AG10803 (cell line): ENCODE results near the gene ADAMTS14.

Experiments used
- DNase-seq: peaks from one replicate; pipeline ENCODE4 v3.0.0; 2010; ENCODE audit warnings: low read depth
- H3K4me3 ChIP-seq: 2 replicates; pipeline ENCODE4 v1.5.1; 2011; ENCODE audit warnings: mild to moderate bottlenecking, low read length, control low read depth
- TF ChIP-seq, protein P1 (sequence below): conservative IDR thresholded peaks from 2 replicates; pipeline ENCODE4 v1.5.1; 2011; ENCODE audit warnings: mild to moderate bottlenecking, low read length, control low read depth, inconsistent platforms

ADAMTS14 gene

DNA sequence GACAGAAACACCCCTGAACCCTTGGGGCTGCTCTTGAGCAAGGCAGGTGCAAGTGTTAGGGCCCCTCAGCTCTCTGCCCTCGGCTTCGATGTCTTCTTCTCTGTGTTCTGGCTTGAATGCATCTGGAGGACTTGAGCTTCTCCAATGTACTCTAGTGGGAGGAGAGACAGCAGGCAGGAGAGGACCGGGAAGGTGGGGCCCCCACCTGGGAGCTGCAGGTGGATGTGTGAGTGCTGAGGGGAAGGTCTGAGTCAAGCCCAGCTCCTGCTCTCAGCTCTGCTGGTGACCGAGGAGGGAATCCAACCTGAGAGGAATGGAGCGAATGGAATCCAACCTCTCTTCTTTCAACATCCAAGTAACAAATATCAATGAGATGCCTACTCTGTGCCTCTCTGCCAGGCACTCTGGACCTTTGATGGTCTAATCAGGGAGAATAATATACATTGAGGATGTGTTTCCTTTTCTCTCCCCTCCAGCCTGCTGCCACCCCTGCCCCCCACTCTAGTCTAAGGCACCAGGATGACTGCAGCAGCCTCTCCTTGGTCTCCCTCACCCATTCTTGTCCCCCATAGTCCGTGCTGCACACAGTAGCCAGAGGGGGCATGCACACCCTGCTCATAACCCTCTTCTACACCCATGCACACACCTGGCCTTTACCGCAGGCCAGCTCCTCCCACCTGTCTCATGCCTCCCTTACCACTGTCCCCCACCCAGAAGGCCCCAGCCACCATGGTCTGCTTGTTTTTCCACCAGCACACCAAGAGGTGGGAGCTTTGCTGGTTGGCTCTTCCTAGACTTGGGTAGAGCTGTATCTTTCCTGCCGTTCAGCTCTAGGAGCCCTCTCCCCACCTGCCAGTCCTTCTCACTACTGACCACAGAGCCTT, 99.2 kb downstream of the ADAMTS14 start:
- TF ChIP-seq, protein P1, sequence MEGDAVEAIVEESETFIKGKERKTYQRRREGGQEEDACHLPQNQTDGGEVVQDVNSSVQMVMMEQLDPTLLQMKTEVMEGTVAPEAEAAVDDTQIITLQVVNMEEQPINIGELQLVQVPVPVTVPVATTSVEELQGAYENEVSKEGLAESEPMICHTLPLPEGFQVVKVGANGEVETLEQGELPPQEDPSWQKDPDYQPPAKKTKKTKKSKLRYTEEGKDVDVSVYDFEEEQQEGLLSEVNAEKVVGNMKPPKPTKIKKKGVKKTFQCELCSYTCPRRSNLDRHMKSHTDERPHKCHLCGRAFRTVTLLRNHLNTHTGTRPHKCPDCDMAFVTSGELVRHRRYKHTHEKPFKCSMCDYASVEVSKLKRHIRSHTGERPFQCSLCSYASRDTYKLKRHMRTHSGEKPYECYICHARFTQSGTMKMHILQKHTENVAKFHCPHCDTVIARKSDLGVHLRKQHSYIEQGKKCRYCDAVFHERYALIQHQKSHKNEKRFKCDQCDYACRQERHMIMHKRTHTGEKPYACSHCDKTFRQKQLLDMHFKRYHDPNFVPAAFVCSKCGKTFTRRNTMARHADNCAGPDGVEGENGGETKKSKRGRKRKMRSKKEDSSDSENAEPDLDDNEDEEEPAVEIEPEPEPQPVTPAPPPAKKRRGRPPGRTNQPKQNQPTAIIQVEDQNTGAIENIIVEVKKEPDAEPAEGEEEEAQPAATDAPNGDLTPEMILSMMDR = no peak
- no peak overlapping the region for H3K4me3 ChIP-seq
- no peak for DNase-seq

DNA sequence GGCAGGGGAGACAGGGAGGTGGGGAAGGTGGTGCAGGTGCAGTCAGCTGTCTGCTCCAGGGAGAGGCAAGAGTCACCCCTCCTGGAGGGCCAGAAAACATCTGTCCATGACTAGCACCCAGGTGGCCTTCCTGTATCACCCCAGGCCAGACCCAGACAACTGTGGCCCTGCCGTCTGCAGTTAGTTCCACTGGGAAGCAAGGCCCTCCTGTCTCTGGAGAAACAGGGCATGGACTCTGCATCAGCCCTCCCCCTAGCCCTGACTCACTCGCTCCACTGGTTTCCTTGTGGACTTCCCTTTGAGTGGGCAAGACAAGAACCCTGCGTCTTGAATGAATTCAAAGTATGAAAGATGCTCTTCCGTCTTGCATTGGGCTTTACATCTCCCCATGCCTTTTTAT, 100.3 kb downstream of the ADAMTS14 start:
- no peak for DNase-seq
- H3K4me3 ChIP-seq = no peak overlapping the region

DNA sequence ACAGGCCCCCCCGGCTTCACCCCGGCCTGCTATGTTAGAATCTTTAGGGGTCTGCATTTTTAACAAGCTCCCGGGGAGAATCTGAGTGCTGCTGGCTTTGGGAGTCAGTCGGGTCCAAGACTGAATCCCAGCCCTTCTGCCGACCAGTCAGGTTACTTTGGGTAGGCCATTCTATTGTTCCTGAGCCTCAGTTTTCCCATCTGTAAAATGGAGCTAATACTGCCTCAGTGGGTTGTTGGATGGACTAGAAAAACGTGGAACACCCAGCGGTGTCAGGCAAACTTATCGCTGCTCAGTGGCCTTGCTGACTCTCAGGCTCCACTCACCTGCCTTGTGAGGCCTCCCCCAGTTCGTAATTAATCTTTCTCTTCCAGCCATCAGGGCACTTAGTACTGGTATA, 101.2 kb downstream of the ADAMTS14 start:
- TF ChIP-seq, protein P1 = no peak
- no peak for DNase-seq
- no peak overlapping the region for H3K4me3 ChIP-seq

More for the DNA sequence above, 100.3 kb downstream of the ADAMTS14 start:
- TF ChIP-seq, protein P1 = no peak

DNA sequence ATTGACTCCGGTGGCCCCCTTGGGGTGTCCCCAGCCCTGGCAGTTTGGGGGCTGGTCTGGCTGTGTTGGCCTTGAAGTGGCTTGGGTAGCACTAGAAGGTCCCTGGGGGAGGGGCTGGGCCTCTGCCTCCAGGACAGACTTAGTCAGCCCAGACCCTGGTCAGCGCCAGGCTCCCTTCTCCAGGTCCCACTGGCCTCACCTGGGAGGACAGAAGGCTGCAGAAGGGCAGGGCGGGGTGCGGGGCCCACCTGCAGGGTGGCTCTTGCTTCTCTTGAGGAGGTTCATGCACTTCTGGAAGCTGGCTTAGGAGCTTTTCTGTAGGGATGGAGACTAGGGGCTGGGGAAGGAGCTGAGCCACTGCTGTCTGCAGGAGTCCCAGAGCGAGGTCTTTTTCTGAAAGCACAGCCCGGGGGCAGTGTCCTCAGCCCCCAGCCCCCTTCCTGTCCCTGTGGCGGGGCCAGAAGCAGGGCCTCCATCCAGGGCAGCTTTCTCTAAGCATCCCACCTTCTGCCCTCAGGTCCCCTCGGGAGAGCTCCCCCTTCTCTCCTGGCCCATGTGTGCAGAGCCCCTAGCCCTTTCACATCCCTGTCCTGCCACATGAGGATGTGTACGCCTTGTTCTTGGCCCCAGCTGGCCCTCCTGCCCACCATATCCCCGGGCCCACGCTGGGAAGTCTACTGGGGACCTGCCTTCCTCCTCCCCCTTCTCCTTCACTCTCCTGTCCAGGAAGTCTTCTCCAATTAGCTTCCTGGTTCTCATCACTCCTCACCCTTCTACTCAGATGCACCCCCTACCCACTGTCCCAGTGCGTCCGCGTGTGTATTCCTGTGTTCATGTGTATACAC, 101.9 kb downstream of the ADAMTS14 start:
- no peak overlapping the region for H3K4me3 ChIP-seq
- TF ChIP-seq, protein P1 = no peak
- DNase-seq = no peak

DNA sequence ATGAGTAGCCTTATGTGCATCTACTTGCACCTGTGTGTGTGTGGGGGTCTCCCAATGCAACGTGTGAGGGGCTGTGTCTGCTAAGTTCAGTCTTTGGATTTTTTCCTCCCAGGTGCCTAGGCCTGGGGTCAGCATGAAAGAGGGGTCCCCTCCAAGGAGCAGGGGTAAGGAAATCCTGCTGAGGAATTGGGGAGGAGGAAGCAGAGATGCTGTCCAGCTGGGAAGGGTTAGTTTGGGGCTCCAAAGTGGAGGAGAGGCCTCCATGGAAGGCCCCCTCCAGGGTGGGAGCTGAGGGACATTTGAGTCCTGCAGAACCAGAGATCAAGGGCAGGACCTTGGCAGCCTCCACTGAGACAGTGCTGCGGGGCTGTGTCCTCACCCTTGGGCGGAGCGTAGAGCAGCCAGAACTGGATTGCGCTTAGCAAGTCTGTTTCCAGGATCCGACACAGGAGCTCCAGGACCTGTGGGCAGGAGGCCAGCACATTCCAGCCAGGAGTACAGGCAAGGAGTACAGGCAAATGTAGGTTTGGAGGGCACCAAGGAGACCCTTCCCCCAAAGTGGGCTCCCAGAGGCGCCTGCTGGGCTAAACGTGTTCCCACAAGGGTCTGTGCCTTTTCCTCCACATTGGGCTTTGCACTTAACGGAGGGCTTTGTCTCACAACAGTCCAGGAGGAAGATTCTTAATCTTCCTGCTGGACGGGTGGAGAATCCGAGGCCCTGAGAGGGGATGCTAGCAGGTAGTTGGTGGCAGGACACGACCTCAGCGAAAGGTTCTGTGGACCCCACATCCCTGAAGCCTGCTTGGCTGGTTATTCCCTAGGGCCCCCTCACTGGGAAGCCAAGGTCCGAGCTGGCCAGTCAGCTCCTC, 102.7 kb downstream of the ADAMTS14 start:
- TF ChIP-seq, protein P1 = no peak
- no peak for DNase-seq
- no peak overlapping the region for H3K4me3 ChIP-seq

DNA sequence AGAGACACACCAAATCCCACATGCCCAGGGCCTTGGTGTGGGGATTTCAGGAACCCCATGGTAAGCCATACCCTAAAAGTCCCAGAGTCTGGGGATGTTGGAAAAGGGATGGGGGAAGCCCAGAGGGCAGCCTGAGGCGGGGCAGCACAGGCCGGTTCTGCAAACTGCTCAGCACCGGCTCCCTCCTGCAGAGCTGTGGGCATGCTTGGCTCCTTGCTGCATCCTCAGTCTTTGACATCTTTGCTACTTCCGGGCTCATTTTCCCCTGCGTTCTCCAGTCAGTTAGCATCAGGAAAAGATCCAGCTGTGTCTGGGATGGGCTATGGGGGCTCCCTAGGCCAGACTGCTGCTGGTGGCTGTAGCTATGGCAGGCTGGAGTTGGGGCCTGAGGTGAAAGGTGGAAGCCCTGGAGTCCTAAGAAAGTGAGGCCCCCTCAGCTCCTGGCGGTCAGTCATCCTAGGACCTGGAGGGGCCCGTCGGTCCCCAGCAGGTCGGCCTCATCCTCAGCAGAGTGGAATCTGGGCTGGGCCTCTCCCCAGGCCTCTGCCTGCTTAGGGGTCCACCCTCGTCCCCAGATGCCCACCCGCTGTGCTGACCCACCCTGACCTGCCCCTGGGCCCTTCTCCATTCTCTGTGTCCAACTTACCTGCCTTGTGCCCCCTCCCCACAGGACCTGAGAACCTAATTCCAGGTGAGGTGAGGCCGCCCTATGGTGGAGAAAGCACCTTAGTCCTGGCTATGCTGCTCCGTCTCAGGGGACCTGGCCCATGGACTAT, 103.6 kb downstream of the ADAMTS14 start:
- no peak overlapping the region for H3K4me3 ChIP-seq
- DNase-seq = no peak
- TF ChIP-seq, protein P1 = no peak
